Measurements from ENCODE around the gene ZBTB4.
"Not testable (repeated sequence)": the region's sequence is repeated elsewhere in the genome, so short reads cannot be mapped to it uniquely, and the experiment has no call there.

ZBTB4 gene

DNA sequence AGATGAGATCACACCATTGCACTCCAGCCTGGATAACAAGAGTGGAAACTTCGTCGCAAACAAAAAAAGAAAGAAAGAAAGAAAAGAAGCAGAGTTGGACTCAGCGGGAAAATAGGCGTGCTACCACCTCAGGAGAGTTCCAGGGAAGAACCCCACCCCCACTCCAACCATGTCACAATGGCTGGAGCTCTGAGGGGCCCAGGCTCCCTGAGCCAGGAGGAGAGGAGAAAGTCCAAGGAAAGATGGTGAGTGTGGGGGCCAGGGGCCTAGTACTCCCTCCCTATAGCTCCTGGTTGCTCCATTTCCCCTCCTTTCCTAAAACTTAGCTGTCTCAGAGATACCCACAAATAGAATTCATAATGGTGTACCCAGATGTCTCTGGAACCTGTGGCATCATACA lies 1.8 kb upstream of the ZBTB4 start, which contains the start of gene SLC35G6:
TSS of gene SLC35G6 (plus strand) at position 172 of the 400 bp plus-strand sequence. CDS start at position 243, 71 bp downstream.
- not testable (repeated sequence) for H3K27me3 Mint-ChIP-seq, H3K36me3 Mint-ChIP-seq, ATAC-seq, H3K9me3 Mint-ChIP-seq
- H3K4me3 Mint-ChIP-seq, result peak within 1 kb of the TSS; percentile 81
- H3K4me1 Mint-ChIP-seq, result peaks cover 74% of the 10 kb centered on the region
- H3K27ac Mint-ChIP-seq, result peak within 1 kb of the TSS; percentile 100

DNA sequence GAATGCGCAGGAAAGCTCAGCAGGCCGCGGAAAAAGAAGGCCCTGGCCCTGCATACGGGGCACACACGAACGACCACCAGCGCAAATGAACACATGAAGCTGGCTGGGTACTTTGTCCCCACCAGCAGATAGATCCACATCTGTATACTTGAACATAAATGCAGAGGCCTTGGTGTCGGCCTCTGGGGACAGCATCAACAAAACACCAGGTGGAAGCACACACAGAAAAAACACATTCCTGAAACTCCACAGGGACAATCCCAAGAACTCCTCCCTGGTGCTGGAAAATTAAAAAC lies 606 bp upstream of the ZBTB4 start:
- Mint-ChIP-seq H3K9me3 (no peaks in the 10 kb centered on the region), H3K36me3 (peaks cover 5% of the 10 kb centered on the region), H3K27ac (peak overlapping the region; percentile 100), H3K27me3 (no peaks in the 10 kb centered on the region), H3K4me1 (peaks cover 72% of the 10 kb centered on the region), H3K4me3 (peak overlapping the region; percentile 81)
- ATAC-seq, result no peak

GRCh38 chr17:7478276-7479212 lies 887 bp downstream of the ZBTB4 start:
- H3K4me1 Mint-ChIP-seq, result peaks cover 65% of the 10 kb centered on the region
- peaks cover 5% of the 10 kb centered on the region for H3K36me3 Mint-ChIP-seq
- no peaks in the 10 kb centered on the region for H3K9me3 Mint-ChIP-seq
- H3K27me3 Mint-ChIP-seq, result no peaks in the 10 kb centered on the region
- H3K27ac Mint-ChIP-seq, result peak overlapping the region; percentile 100
- ATAC-seq, result peak; percentile 42
- H3K4me3 Mint-ChIP-seq, result peak overlapping the region; percentile 85

DNA sequence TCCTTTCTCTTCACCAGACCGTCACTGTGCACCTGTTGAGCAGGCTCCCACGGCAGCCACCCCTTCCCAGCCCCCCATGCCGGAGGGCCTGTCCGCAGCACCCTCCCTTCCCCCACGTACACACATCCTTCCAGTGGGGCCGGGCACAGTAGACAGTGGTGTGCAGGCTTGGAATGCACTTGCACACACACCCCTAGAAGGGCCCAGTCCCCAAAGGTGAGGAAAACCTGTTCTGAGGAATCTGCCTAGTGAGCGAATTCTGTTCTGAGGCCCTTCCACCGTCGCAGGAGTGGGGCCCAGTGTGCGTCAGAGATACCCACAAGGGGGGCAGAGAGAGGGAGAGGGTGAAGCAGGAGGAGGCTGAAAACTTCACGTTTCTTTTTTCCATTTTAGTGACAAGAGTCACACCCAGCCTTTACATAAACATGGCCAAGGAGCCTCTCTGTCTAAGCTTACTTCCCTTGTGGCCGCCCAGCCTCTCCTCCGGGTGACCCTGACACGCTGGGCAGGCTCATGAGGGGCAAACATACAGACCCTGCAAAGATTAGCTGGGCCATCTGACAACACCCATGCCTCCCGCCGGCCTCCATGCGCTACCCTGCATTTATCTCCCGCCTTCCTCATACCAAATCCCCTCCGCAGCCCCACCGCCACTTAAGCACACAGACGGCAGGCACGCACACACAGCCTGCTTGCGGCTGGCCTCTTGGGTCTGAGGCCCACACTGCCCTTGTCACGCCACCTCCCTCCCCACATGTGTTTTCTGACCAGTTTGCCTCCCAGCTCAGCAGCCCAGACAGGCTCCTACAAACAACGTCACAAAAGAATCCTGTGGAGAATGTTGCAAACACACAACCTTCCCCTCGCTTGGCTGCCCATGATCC lies 1.8 kb downstream of the ZBTB4 start:
- peak overlapping the region; percentile 100 for H3K27ac Mint-ChIP-seq
- peaks cover 5% of the 10 kb centered on the region for H3K36me3 Mint-ChIP-seq
- H3K4me1 Mint-ChIP-seq, result peaks cover 56% of the 10 kb centered on the region
- H3K4me3 Mint-ChIP-seq, result peak overlapping the region; percentile 85
- no peaks in the 10 kb centered on the region for H3K27me3 Mint-ChIP-seq
- no peaks in the 10 kb centered on the region for H3K9me3 Mint-ChIP-seq
- ATAC-seq, result no peak

- no peak overlapping the region for H3K4me3 Mint-ChIP-seq
- no peak overlapping the region for H3K27ac Mint-ChIP-seq
- H3K36me3 Mint-ChIP-seq, result peaks cover 5% of the 10 kb centered on the region
- ATAC-seq, result no peak
- peaks cover 53% of the 10 kb centered on the region for H3K4me1 Mint-ChIP-seq
- no peaks in the 10 kb centered on the region for H3K27me3 Mint-ChIP-seq
- H3K9me3 Mint-ChIP-seq, result no peaks in the 10 kb centered on the region
Measured at GRCh38 chr17:7476951-7477350, 2.5 kb downstream of the ZBTB4 start.

DNA sequence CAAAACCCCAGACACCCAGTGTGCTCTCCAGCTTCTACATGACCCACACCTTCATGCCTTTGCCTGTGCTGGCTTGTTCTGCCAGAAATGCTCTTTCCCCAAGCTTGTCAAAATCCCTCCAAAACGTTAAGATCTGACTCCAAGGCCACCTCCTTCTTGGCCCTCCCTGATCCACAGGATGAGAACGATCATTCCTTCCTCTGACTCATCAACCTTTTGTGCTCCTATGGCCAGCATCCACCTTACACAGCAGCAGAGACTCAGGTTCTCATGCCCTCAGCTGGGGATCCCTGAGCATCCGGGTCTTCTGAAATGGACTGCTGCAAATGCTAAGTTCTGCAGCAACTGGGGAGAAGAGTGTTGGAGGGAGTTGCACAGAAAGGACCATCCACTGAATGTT lies 2.9 kb downstream of the ZBTB4 start:
- Mint-ChIP-seq H3K9me3 (no peaks in the 10 kb centered on the region), H3K4me3 (no peak overlapping the region), H3K27ac (peak overlapping the region; percentile 16), H3K4me1 (peaks cover 53% of the 10 kb centered on the region), H3K36me3 (peaks cover 5% of the 10 kb centered on the region), H3K27me3 (no peaks in the 10 kb centered on the region)
- ATAC-seq, result no peak

DNA sequence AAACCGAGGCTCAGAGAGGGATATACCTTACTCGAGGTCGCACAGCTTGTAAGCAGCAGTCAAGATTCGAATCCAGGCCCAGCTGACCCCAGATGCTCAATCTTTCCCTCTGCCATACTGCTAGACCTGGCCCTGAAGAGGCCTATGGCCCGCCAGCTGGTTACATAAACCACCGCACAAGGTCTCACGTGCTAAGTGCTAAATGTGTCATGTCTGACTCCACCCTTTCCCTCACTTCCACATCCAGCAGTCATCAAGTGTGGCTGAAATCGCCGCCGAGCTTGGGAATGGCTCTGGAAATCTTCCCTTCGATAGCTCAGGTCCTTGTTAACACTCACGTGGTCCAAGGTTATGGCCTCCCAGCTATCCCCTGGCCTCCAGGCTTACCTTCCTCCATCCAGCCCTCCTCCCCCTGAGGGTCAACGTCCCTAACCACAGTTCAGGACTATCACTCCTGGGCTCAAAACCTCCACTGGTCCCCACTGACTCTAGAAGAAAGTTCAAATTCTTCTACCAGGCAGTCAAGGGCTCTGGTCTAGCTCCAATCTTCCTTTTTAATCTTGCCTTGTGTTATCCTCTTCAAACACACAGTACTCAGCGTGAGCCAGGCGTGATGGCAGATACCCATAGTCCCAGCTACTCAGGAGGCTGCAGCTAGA lies 3.5 kb downstream of the ZBTB4 start:
- Mint-ChIP-seq H3K4me1 (peaks cover 49% of the 10 kb centered on the region), H3K4me3 (no peak overlapping the region), H3K27ac (peak overlapping the region; percentile 16), H3K9me3 (no peaks in the 10 kb centered on the region), H3K36me3 (peaks cover 5% of the 10 kb centered on the region), H3K27me3 (no peaks in the 10 kb centered on the region)
- ATAC-seq, result no peak

GRCh38 chr17:7474767-7475166 lies 4.7 kb downstream of the ZBTB4 start:
- ATAC-seq, H3K9me3 Mint-ChIP-seq, H3K27me3 Mint-ChIP-seq, H3K4me3 Mint-ChIP-seq, H3K36me3 Mint-ChIP-seq, H3K27ac Mint-ChIP-seq: not testable (repeated sequence)
- H3K4me1 Mint-ChIP-seq, result peaks cover 42% of the 10 kb centered on the region

- no peaks in the 10 kb centered on the region for H3K9me3 Mint-ChIP-seq
- H3K27me3 Mint-ChIP-seq, result no peaks in the 10 kb centered on the region
- H3K27ac Mint-ChIP-seq, result peak overlapping the region; percentile 57
- peaks cover 14% of the 10 kb centered on the region for H3K36me3 Mint-ChIP-seq
- ATAC-seq, result no peak
- H3K4me3 Mint-ChIP-seq, result no peak overlapping the region
- peaks cover 43% of the 10 kb centered on the region for H3K4me1 Mint-ChIP-seq
Measured at GRCh38 chr17:7471729-7472128, 7.7 kb downstream of the ZBTB4 start.

- not testable (repeated sequence) for H3K4me3 Mint-ChIP-seq, H3K27me3 Mint-ChIP-seq, H3K9me3 Mint-ChIP-seq, H3K27ac Mint-ChIP-seq, ATAC-seq
- H3K36me3 Mint-ChIP-seq, result peaks cover 21% of the 10 kb centered on the region
- H3K4me1 Mint-ChIP-seq, result peaks cover 39% of the 10 kb centered on the region
Measured at GRCh38 chr17:7470457-7470973, 8.9 kb downstream of the ZBTB4 start.

DNA sequence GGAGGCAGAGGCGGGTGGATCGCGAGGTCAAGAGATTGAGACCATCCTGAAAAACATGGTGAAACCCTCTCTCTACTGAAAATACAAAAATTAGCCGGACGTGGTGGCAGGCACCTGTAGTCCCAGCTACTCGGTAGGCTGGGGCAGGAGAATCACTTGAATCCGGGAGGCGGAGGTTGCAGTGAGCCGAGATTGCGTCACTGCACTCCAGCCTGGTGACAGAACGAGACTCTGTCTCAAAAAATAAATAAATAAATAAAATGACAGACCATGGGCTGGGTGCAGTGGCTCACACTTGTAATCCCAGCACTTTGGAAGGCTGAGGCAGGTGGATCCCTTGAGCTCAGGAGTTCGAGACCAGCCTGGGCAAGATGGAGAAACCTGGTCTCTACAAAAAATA lies 9.6 kb downstream of the ZBTB4 start:
- not testable (repeated sequence) for H3K4me3 Mint-ChIP-seq, ATAC-seq, H3K27ac Mint-ChIP-seq, H3K9me3 Mint-ChIP-seq, H3K27me3 Mint-ChIP-seq
- Mint-ChIP-seq H3K36me3 (peaks cover 23% of the 10 kb centered on the region), H3K4me1 (peaks cover 39% of the 10 kb centered on the region)

DNA sequence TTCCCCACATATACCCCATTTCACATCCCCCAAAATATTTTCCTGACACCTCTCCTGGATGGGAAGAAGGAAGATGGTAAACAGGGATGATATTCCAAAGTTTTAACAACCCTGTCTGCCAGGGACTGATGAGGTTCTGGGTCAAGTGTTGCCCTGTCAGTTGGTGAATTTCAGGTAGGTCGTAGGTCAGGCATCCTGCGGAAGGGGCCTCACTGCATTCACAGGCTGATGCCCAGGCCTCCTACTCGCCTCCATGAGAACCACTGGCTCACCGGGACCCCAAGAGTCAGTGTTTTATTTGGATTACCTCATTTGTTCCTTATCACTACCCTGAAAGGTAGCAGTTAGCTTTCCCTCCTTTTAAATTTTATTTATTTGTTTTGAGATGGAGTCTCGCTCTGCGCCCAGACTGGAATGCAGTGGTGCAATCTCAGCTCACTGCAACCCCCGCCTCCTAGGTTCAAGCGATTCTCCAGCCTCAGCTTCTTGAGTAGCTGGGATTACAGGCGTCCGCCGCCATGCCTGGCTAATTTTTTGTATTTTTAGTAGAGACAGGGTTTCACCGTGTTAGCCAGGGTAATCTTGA lies 10.5 kb downstream of the ZBTB4 start:
- Mint-ChIP-seq H3K9me3 (no peaks in the 10 kb centered on the region), H3K36me3 (peaks cover 29% of the 10 kb centered on the region), H3K27ac (no peak overlapping the region), H3K4me3 (no peak overlapping the region), H3K4me1 (peaks cover 39% of the 10 kb centered on the region), H3K27me3 (no peaks in the 10 kb centered on the region)
- ATAC-seq, result no peak

DNA sequence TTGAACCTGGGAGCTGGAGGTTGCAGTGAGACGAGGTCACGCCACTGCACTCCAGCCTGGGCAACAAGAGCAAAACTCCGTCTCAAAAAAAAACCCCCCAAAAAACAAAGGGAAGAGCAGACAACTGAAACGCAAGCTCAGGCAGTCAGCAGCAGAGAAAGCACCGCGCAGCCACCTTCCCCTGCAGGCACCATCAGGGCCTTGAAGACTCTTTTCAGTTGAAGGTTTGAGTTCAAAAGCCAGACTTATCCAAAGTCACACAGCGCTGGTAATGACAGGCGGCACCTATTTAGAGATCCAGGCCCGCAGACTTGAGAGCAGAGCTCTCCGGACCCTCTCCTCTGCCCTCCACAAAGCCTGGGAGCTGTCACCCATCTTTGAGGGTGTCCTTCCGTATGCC lies 11.1 kb downstream of the ZBTB4 start:
- no peak overlapping the region for H3K4me3 Mint-ChIP-seq
- no peak for ATAC-seq
- no peaks in the 10 kb centered on the region for H3K27me3 Mint-ChIP-seq
- H3K4me1 Mint-ChIP-seq, result peaks cover 39% of the 10 kb centered on the region
- no peaks in the 10 kb centered on the region for H3K9me3 Mint-ChIP-seq
- peaks cover 35% of the 10 kb centered on the region for H3K36me3 Mint-ChIP-seq
- no peak overlapping the region for H3K27ac Mint-ChIP-seq

DNA sequence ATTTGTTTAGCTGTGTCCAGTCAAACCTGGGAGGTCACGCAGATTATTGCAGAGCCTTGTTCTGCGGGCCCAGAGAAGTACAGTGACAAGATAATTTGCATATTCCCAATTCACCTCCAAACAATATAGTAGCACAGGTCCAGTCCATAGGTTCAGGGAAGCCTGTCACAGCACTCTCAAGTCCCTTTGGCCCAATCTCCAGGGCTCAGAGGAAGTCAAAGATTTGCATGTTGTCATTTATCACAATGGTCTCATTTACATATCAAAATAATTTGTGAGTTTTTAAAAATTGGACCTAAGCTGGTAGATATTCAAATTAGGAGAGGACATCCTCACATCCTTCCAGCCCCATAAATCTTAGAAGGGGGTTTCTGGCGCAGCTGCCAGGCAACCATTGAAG lies 11.9 kb downstream of the ZBTB4 start:
- peaks cover 39% of the 10 kb centered on the region for H3K4me1 Mint-ChIP-seq
- H3K27ac Mint-ChIP-seq, result peak overlapping the region; percentile 29
- ATAC-seq, result no peak
- no peak overlapping the region for H3K4me3 Mint-ChIP-seq
- H3K9me3 Mint-ChIP-seq, result no peaks in the 10 kb centered on the region
- H3K27me3 Mint-ChIP-seq, result no peaks in the 10 kb centered on the region
- peaks cover 42% of the 10 kb centered on the region for H3K36me3 Mint-ChIP-seq
